ENCODE results near the gene PSMD1.
"Not testable (repeated sequence)": the region's sequence is repeated elsewhere in the genome, so short reads cannot be mapped to it uniquely, and the experiment has no call there.

PSMD1 gene

GRCh38 chr2:231052494-231053451 is 3.9 kb upstream of the PSMD1 start:
- DNase-seq (ENCODE audit: low read depth in 1 of 2, low spot score in 1 of 2), result peak; percentile 60 to 78

GRCh38 chr2:231053846-231054245 is 2.8 kb upstream of the PSMD1 start:
- DNase-seq (ENCODE audit: low read depth in 1 of 2, low spot score in 1 of 2), result no peak

GRCh38 chr2:231057590-231057989 is 923 bp downstream of the PSMD1 start:
- DNase-seq (ENCODE audit: low read depth in 1 of 2, low spot score in 1 of 2), result no peak

- DNase-seq (ENCODE audit: low read depth in 1 of 2, low spot score in 1 of 2), result no peak
Observed at GRCh38 chr2:231058761-231059550, 2.3 kb downstream of the PSMD1 start.

GRCh38 chr2:231059756-231060155 is 3.1 kb downstream of the PSMD1 start:
- no peak for DNase-seq (ENCODE audit: low read depth in 1 of 2, low spot score in 1 of 2)

GRCh38 chr2:231062776-231063175 is 6.1 kb downstream of the PSMD1 start:
- no peak for DNase-seq (ENCODE audit: low read depth in 1 of 2, low spot score in 1 of 2)

- DNase-seq (ENCODE audit: low read depth in 1 of 2, low spot score in 1 of 2), result no peak
Observed at GRCh38 chr2:231063347-231063746, 6.7 kb downstream of the PSMD1 start.

GRCh38 chr2:231065966-231066365 is 9.3 kb downstream of the PSMD1 start:
- no peak for DNase-seq (ENCODE audit: low read depth in 1 of 2, low spot score in 1 of 2)

GRCh38 chr2:231067531-231067930 is 10.9 kb downstream of the PSMD1 start:
- DNase-seq (ENCODE audit: low read depth in 1 of 2, low spot score in 1 of 2), result not testable (repeated sequence)

- no peak for DNase-seq (ENCODE audit: low read depth in 1 of 2, low spot score in 1 of 2)
Observed at GRCh38 chr2:231068525-231069222, 12.0 kb downstream of the PSMD1 start.

- DNase-seq (ENCODE audit: low read depth in 1 of 2, low spot score in 1 of 2), result no peak
Observed at GRCh38 chr2:231069379-231070054, 12.8 kb downstream of the PSMD1 start.

- no peak for DNase-seq (ENCODE audit: low read depth in 1 of 2, low spot score in 1 of 2)
Observed at GRCh38 chr2:231084565-231084964, 27.9 kb downstream of the PSMD1 start.

- no peak for DNase-seq (ENCODE audit: low read depth in 1 of 2, low spot score in 1 of 2)
Observed at GRCh38 chr2:231088754-231089153, 32.1 kb downstream of the PSMD1 start.

GRCh38 chr2:231093933-231094332 is 37.3 kb downstream of the PSMD1 start:
- no peak for DNase-seq (ENCODE audit: low read depth in 1 of 2, low spot score in 1 of 2)

GRCh38 chr2:231094736-231095346 is 38.2 kb downstream of the PSMD1 start:
- DNase-seq (ENCODE audit: low read depth in 1 of 2, low spot score in 1 of 2), result no peak

GRCh38 chr2:231099918-231100317 is 43.3 kb downstream of the PSMD1 start:
- DNase-seq (ENCODE audit: low read depth in 1 of 2, low spot score in 1 of 2), result no peak

- DNase-seq (ENCODE audit: low read depth in 1 of 2, low spot score in 1 of 2), result not testable (repeated sequence)
Observed at GRCh38 chr2:231100321-231100720, 43.7 kb downstream of the PSMD1 start.

- no peak for DNase-seq (ENCODE audit: low read depth in 1 of 2, low spot score in 1 of 2)
Observed at GRCh38 chr2:231100990-231101389, 44.3 kb downstream of the PSMD1 start.

- no peak for DNase-seq (ENCODE audit: low read depth in 1 of 2, low spot score in 1 of 2)
Observed at GRCh38 chr2:231102772-231103171, 46.1 kb downstream of the PSMD1 start.

GRCh38 chr2:231104115-231104713 is 47.5 kb downstream of the PSMD1 start:
- DNase-seq (ENCODE audit: low read depth in 1 of 2, low spot score in 1 of 2), result peak in 1 of 2 donors; percentile 30
